K562 (cell line): ENCODE results near the gene FAAH. TPM values are rescaled to one million over a fixed set of nuclear protein-coding genes. Genes with fewer than 3 reads are reported as not detected.

Experiments
- BRF1 ChIP-seq: IDR thresholded peaks from 3 replicates; pipeline ENCODE4 v1.6.1; 2011; ENCODE audit warnings: borderline replicate concordance, mild to moderate bottlenecking; ENCODE audit not compliant: insufficient read length; ENCODE audit errors: extremely low read depth
- DMBX1 ChIP-seq: fragments of 250-450 bp; sonication (Bioruptor Pico); IDR thresholded peaks from 2 replicates; pipeline ENCODE4 v1.8.0; 2022; ENCODE audit warnings: inconsistent platforms, mild to moderate bottlenecking, moderate library complexity, borderline replicate concordance
- EP400 ChIP-seq: fragments of 450-650 bp; IDR thresholded peaks from 2 replicates; pipeline ENCODE4 v1.6.1; 2017; ENCODE audit warnings: antibody characterized with exemption, mild to moderate bottlenecking, moderate library complexity
- ETV6 ChIP-seq, 3 experiments: fragments of 150-350 bp in 1 of 3; sonication (generic) in 1 of 3; formaldehyde crosslinking in 1 of 3; IDR thresholded peaks; 2 replicates each; pipeline versions ENCODE4 v1.6.1 to v1.8.0; 2014 to 2022; ENCODE audit warnings: borderline replicate concordance in 2 of 3, low read depth in 2 of 3, antibody characterized with exemption in 1 of 3, low read length in 1 of 3, mild to moderate bottlenecking in 1 of 3, missing genetic modification reagents in 1 of 3
- HBP1 ChIP-seq: fragments of 450-650 bp; formaldehyde crosslinking; IDR thresholded peaks from 2 replicates; pipeline ENCODE4 v1.4.0; 2022; ENCODE audit warnings: missing genetic modification characterization
- JUN ChIP-seq, 2 experiments: sonication (generic) in 1 of 2; formaldehyde crosslinking in 1 of 2; IDR thresholded peaks; 2 replicates each; pipeline versions ENCODE4 v1.6.1 to v1.8.0; 2012 to 2022; ENCODE audit warnings: borderline replicate concordance in 2 of 2, mild to moderate bottlenecking in 2 of 2, improper control_type of control experiment in 1 of 2, low read depth in 1 of 2, low read length in 1 of 2, missing genetic modification reagents in 1 of 2
- LEF1 ChIP-seq: fragments of 450-650 bp; IDR thresholded peaks from 2 replicates; pipeline ENCODE4 v1.6.1; 2016; ENCODE audit warnings: mild to moderate bottlenecking
- MYBL2 ChIP-seq, 2 experiments: fragments of 450-650 bp in 1 of 2; sonication (generic) in 1 of 2; formaldehyde crosslinking in 1 of 2; IDR thresholded peaks; 2 replicates each; pipeline versions ENCODE4 v1.6.1 to v1.8.1; 2017 to 2022; ENCODE audit warnings: borderline replicate concordance in 1 of 2, inconsistent platforms in 1 of 2, low read depth in 1 of 2, mild to moderate bottlenecking in 1 of 2, missing genetic modification reagents in 1 of 2, moderate library complexity in 1 of 2
- NBN ChIP-seq: fragments of 450-650 bp; IDR thresholded peaks from 2 replicates; pipeline ENCODE4 v1.6.1; 2016; ENCODE audit warnings: low read depth, mild to moderate bottlenecking
- NFIC ChIP-seq: fragments of 450-650 bp; IDR thresholded peaks from 2 replicates; pipeline ENCODE4 v1.6.1; 2017; ENCODE audit warnings: mild to moderate bottlenecking, inconsistent platforms
- NONO ChIP-seq, 2 experiments: fragments of 200-400 bp in 1 of 2; fragments of 450-650 bp in 1 of 2; formaldehyde crosslinking in 1 of 2; IDR thresholded peaks; 2 replicates each; pipeline ENCODE4 v1.6.1; 2017; ENCODE audit warnings: low read depth in 2 of 2, mild to moderate bottlenecking in 2 of 2, moderate library complexity in 2 of 2, low read length in 1 of 2
- NUFIP1 ChIP-seq: fragments of 450-650 bp; IDR thresholded peaks from 2 replicates; pipeline ENCODE4 v1.6.1; 2018; ENCODE audit not compliant: partially characterized antibody
- POLR2A ChIP-seq: fragments of 450-650 bp; conservative IDR thresholded peaks from 2 replicates; pipeline ENCODE4 v1.6.1; 2016
- POLR2AphosphoS2 ChIP-seq: IDR thresholded peaks from 2 replicates; pipeline ENCODE4 v1.6.1; 2012; ENCODE audit warnings: low read length, improper control_type of control experiment
- PYGO2 ChIP-seq: fragments of 450-650 bp; IDR thresholded peaks from 2 replicates; pipeline ENCODE4 v1.6.1; 2016; ENCODE audit warnings: mild to moderate bottlenecking, missing genetic modification characterization, moderate library complexity, missing compliant biosample characterization
- SMARCB1 ChIP-seq: IDR thresholded peaks from 2 replicates; pipeline ENCODE4 v1.6.1; 2011; ENCODE audit warnings: improper control_type of control experiment, low read depth; ENCODE audit not compliant: insufficient read length
- SNAPC5 ChIP-seq: fragments of 250-450 bp; sonication (Bioruptor Pico); IDR thresholded peaks from 2 replicates; pipeline ENCODE4 v1.8.0; 2021; ENCODE audit warnings: moderate library complexity, mild to moderate bottlenecking, inconsistent platforms
- ZNF696 ChIP-seq: fragments of 250-450 bp; sonication (Bioruptor Pico); conservative IDR thresholded peaks from 2 replicates; pipeline ENCODE4 v1.4.0; 2020; ENCODE audit warnings: mild to moderate bottlenecking, moderate library complexity
- ZZZ3 ChIP-seq: fragments of 450-650 bp; IDR thresholded peaks from 2 replicates; pipeline ENCODE4 v1.6.1; 2016; ENCODE audit warnings: antibody characterized with exemption, mild to moderate bottlenecking, moderate library complexity
- polyA plus RNA-seq, 8 experiments: library from polyadenylated mRNA; depleted of rRNA in 4 of 8; stranded (reverse) in 5 of 8; unstranded in 3 of 8; fragments of >200 nt; fragmentation: Nextera tagmentation in 2 of 8; fragmentation: Illumina TruSeq in 1 of 8; extraction: Ambion mirVana in 2 of 8; extraction: Trizol in 1 of 8; gene quantifications; 2 replicates each; pipeline versions ENCODE4 v1.2.1 to v1.2.3, GENCODE V29; 2011 to 2014; ENCODE audit warnings: inconsistent platforms in 1 of 8, missing spikeins in 1 of 8
- total RNA-seq, 7 experiments: library from RNA; depleted of rRNA in 6 of 7; stranded (reverse); fragments of >200 nt in 6 of 7; fragmentation: Illumina TruSeq in 2 of 7; extraction: Trizol in 2 of 7; gene quantifications; 2 replicates each; pipeline versions ENCODE4 v1.2.1 to v1.2.3, GENCODE V29; 2011 to 2021; ENCODE audit warnings: low replicate concordance in 1 of 7
- TF ChIP-seq, protein P1 (sequence below): fragments of 250-450 bp; sonication (Bioruptor Pico); IDR thresholded peaks from 2 replicates; pipeline ENCODE4 v1.5.1; 2021; ENCODE audit warnings: mild to moderate bottlenecking
- TF ChIP-seq, protein P2 (sequence below): fragments of 450-650 bp; IDR thresholded peaks from 2 replicates; pipeline ENCODE4 v1.6.1; 2017; ENCODE audit warnings: antibody characterized with exemption

FAAH gene
- total and polyA plus RNA-seq, 9 of the 15 experiments (the other 6 are each of a cell fraction or from before 2014, with no cell fraction given): 0.06 to 1.1 (median 0.32) TPM

- TF ChIP-seq, protein P1, sequence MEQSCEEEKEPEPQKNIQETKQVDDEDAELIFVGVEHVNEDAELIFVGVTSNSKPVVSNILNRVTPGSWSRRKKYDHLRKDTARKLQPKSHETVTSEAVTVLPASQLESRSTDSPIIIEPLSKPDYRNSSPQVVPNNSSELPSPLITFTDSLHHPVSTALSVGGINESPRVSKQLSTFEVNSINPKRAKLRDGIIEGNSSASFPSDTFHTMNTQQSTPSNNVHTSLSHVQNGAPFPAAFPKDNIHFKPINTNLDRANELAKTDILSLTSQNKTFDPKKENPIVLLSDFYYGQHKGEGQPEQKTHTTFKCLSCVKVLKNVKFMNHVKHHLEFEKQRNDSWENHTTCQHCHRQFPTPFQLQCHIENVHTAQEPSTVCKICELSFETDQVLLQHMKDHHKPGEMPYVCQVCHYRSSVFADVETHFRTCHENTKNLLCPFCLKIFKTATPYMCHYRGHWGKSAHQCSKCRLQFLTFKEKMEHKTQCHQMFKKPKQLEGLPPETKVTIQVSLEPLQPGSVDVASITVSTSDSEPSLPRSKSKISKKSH (CRISPR knock-in tag): no peak
- no peak for TF ChIP-seq SMARCB1
- peak; percentile 37; the same call in 1 of the 2 replicates for TF ChIP-seq POLR2A
- peak; percentile 96 for TF ChIP-seq EP400
- TF ChIP-seq NFIC: peak; percentile 53
- TF ChIP-seq NBN: peak; percentile 100
- peak; percentile 98 for TF ChIP-seq ZZZ3
- TF ChIP-seq HBP1: no peak
- TF ChIP-seq JUN (IDR thresholded peaks at IDR 0.05; ENCODE audit: borderline replicate concordance, low read depth, low read length): peak; percentile 59
- TF ChIP-seq JUN (CRISPR knock-in tag; IDR thresholded peaks at IDR 0.05; ENCODE audit: borderline replicate concordance): peak; percentile 78; the same call in 1 of the 2 replicates
- peak in 1 of 2 experiments; percentile 69; a peak in 1 of 4 replicates for TF ChIP-seq NONO (IDR thresholded peaks at IDR 0.05; ENCODE audit: low read depth in 2 of 2, low read length in 1 of 2)
- TF ChIP-seq, protein P2, sequence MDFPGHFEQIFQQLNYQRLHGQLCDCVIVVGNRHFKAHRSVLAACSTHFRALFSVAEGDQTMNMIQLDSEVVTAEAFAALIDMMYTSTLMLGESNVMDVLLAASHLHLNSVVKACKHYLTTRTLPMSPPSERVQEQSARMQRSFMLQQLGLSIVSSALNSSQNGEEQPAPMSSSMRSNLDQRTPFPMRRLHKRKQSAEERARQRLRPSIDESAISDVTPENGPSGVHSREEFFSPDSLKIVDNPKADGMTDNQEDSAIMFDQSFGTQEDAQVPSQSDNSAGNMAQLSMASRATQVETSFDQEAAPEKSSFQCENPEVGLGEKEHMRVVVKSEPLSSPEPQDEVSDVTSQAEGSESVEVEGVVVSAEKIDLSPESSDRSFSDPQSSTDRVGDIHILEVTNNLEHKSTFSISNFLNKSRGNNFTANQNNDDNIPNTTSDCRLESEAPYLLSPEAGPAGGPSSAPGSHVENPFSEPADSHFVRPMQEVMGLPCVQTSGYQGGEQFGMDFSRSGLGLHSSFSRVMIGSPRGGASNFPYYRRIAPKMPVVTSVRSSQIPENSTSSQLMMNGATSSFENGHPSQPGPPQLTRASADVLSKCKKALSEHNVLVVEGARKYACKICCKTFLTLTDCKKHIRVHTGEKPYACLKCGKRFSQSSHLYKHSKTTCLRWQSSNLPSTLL: peak; percentile 81
- TF ChIP-seq NUFIP1: peak; percentile 30
- peak; percentile 91 for TF ChIP-seq LEF1
- no peak for TF ChIP-seq SNAPC5 (CRISPR knock-in tag)
- no peak for TF ChIP-seq POLR2AphosphoS2
- TF ChIP-seq MYBL2 (IDR thresholded peaks at IDR 0.05; ENCODE audit: low read depth): peak; percentile 22; the same call in 1 of the 2 replicates
- TF ChIP-seq MYBL2 (CRISPR knock-in tag; IDR thresholded peaks at IDR 0.05; ENCODE audit: borderline replicate concordance): no peak
- TF ChIP-seq ZNF696: no peak
- 0 out of 2 replicates have a peak, but pooled peaks have one; percentile 25 for TF ChIP-seq DMBX1 (CRISPR knock-in tag)
- peak; percentile 14; the same call in 1 of the 2 replicates for TF ChIP-seq PYGO2 (tag)
- TF ChIP-seq ETV6 (IDR thresholded peaks at IDR 0.05; ENCODE audit: borderline replicate concordance in 1 of 2, low read depth in 2 of 2, low read length in 1 of 2): no peak; a peak in 2 of 4 replicates
- TF ChIP-seq ETV6 (CRISPR knock-in tag; IDR thresholded peaks at IDR 0.05; ENCODE audit: borderline replicate concordance): no peak
- TF ChIP-seq BRF1: no peak
Measured at GRCh38 chr1:46442317-46443161, 48.4 kb downstream of the FAAH start (continued).
